Suprapubic skin (tissue), 4 donors: ENCODE data around the gene DMPK. TPM values are rescaled to one million over a fixed set of nuclear protein-coding genes. Genes with fewer than 3 reads are reported as not detected.

Experiments used
- DNase-seq, 2 donors: peaks; one replicate each; pipeline ENCODE4 v3.0.0-alpha.2; 2019; ENCODE audit warnings: low spot score in 2 of 2
- H3K27ac ChIP-seq: fragments of 200-600 bp; sonication (generic); one replicate; pipeline ENCODE4 v1.5.1; 2019
- H3K27me3 ChIP-seq: fragments of 200-600 bp; sonication (generic); one replicate; pipeline ENCODE4 v1.5.1; 2019
- H3K36me3 ChIP-seq: fragments of 200-600 bp; sonication (generic); one replicate; pipeline ENCODE4 v1.5.1; 2019
- H3K4me1 ChIP-seq: fragments of 200-600 bp; sonication (generic); one replicate; pipeline ENCODE4 v1.5.1; 2019
- H3K4me3 ChIP-seq: fragments of 200-600 bp; sonication (generic); one replicate; pipeline ENCODE4 v1.5.1; 2019; ENCODE audit warnings: mild to moderate bottlenecking
- H3K9me3 ChIP-seq: fragments of 200-600 bp; sonication (generic); one replicate; pipeline ENCODE4 v1.5.1; 2019
- EP300 ChIP-seq: sonication (generic); formaldehyde crosslinking; IDR thresholded peaks from one replicate; pipeline ENCODE4 v1.6.1; 2017; ENCODE audit warnings: antibody characterized with exemption
- POLR2A ChIP-seq, 2 donors: fragments of 450-650 bp; IDR thresholded peaks; one replicate each; pipeline ENCODE4 v1.6.1; 2017; ENCODE audit warnings: antibody characterized with exemption in 2 of 2, mild to moderate bottlenecking in 2 of 2, moderate library complexity in 2 of 2
- POLR2AphosphoS5 ChIP-seq, 3 donors: sonication (generic); formaldehyde crosslinking; IDR thresholded peaks; one replicate each; pipeline ENCODE4 v1.6.1; 2017; ENCODE audit warnings: antibody characterized with exemption in 3 of 3
- whole genome bisulfite sequencing: methylation state at CpG from one replicate; pipeline ENCODE4 v1.1.5; 2018; 5-methylcytosine and 5-hydroxymethylcytosine counted together
- total RNA-seq, 4 donors: library from RNA; depleted of rRNA; stranded (reverse); fragments of >200 nt; gene quantifications; one replicate each; pipeline ENCODE4 v1.1.0, GENCODE V29; 2016
- TF ChIP-seq, protein P1 (sequence below), 2 donors: fragments of 200-600 bp in 1 of 2; fragments of 450-650 bp in 1 of 2; sonication (generic) in 1 of 2; IDR thresholded peaks; one replicate each; pipeline ENCODE4 v1.5.1; 2016 to 2019; ENCODE audit warnings: antibody characterized with exemption in 2 of 2, mild to moderate bottlenecking in 1 of 2, moderate library complexity in 1 of 2

DMPK gene
- total RNA-seq, 4 donors from 2014 or later: 15.0 to 27.3 (median 20.3) TPM

DNA sequence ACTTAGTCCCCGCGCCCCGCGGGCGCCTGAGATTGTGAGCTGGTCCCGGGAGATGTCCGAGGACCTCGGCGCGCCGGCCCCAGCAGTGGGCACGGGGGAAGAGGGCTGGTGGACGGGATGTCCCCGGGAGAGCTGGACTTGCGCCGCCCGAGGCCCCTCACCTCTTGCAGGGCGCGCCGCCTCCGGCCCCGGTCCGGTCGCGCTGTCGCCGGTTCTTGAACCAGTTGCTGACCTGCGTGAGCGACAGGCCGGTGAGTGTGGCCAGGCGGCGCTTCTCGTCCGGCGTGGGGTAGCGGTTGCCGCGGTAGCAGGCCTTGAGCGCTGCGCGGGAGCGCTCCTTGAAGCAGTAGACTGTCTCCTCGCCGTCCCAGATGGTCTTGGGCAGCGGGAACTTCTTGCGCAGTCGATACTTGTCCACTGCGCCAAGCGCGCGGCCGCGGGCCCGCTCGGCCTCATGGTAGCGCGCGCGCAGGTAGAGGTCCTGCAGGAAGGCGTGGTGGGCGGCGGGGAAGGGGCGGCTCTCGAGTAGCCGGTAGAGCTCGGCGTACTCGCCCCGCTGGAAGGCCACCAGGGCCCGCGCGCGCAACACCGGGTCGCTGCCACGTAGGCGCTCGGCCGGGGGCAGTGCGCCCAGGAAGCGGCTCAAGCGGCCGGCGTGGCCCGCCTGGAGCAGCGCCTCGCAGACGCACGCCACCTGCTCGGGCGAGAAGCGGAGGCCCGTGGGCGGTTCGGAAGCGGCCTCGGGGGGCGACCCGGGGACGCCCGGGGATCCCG lies 14.2 kb downstream of the DMPK start:
- no peak for TF ChIP-seq EP300
- WGBS: no CpG with 5 or more reads among the region's 102 CpGs
- Histone ChIP-seq H3K9me3 (no peaks in the 10 kb centered on the region), H3K27ac (peak overlapping the region; percentile 89), H3K36me3 (no peaks in the 10 kb centered on the region), H3K27me3 (no peaks in the 10 kb centered on the region), H3K4me3 (peak overlapping the region; percentile 86), H3K4me1 (peaks cover 47% of the 10 kb centered on the region)
- peak; percentile 84 to 88 for DNase-seq

DNA sequence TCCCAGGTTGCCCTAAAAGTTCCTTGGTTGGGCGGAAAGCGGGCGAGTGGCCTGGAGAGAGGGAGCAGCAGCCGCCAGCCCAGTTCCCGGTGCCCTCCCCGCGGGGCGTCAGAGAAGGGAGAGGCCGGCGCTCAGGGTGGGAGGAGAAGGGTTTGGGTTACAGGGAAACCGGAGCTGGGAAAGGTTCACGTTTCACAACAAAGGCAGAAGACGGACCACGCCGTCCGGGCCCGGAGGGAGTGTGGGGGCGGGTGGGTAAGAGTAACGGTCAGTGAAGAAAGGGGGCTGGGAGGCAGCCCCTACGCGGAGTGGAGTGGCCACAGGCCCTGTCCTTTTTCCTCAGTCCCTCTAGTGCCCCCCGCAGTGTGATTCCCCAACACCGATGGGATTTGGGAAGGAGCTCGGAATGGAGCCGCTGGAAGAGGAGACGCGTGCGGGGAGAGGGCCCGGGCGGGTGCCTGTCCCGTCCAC lies 14.8 kb downstream of the DMPK start:
- peak; percentile 83 to 93 for DNase-seq
- TF ChIP-seq POLR2AphosphoS5 (IDR thresholded peaks at IDR 0.05) (no peak), POLR2A (IDR thresholded peaks at IDR 0.05) (no peak), EP300 (no peak)
- TF ChIP-seq, protein P1, sequence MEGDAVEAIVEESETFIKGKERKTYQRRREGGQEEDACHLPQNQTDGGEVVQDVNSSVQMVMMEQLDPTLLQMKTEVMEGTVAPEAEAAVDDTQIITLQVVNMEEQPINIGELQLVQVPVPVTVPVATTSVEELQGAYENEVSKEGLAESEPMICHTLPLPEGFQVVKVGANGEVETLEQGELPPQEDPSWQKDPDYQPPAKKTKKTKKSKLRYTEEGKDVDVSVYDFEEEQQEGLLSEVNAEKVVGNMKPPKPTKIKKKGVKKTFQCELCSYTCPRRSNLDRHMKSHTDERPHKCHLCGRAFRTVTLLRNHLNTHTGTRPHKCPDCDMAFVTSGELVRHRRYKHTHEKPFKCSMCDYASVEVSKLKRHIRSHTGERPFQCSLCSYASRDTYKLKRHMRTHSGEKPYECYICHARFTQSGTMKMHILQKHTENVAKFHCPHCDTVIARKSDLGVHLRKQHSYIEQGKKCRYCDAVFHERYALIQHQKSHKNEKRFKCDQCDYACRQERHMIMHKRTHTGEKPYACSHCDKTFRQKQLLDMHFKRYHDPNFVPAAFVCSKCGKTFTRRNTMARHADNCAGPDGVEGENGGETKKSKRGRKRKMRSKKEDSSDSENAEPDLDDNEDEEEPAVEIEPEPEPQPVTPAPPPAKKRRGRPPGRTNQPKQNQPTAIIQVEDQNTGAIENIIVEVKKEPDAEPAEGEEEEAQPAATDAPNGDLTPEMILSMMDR (IDR thresholded peaks at IDR 0.05): no peak
- Histone ChIP-seq H3K9me3 (no peaks in the 10 kb centered on the region), H3K36me3 (no peaks in the 10 kb centered on the region), H3K4me3 (peak overlapping the region; percentile 86), H3K27ac (peak overlapping the region; percentile 89), H3K4me1 (peaks cover 47% of the 10 kb centered on the region), H3K27me3 (no peaks in the 10 kb centered on the region)
- 14% methylated on average over 27 of the region's 31 CpGs for WGBS

DNA sequence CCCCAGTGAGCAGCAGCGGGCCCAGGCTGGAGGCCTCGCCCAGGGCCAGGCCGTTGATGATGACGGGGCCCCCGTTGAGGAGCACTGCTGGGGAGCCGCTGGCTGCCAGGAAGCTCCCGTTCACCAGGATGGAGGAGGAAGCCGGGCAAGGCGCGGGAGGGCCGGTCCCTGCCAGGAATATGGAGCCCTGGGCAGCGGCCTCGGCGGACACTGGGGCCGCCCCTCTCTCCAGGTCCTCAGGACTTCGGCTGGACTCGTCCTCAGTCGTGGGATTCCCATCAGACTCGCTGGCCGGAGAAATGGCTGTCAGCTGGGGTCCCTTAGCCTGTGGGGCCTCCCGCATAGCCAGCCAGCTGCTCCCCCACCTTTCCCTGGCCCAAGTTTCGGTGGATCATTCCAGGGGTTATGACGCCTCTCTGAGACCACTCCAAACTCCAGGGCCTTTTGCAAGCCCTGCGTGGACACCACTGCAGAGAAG lies 15.4 kb downstream of the DMPK start:
- H3K27ac ChIP-seq: peak overlapping the region; percentile 89
- no peaks in the 10 kb centered on the region for H3K9me3 ChIP-seq
- peaks cover 47% of the 10 kb centered on the region for H3K4me1 ChIP-seq
- TF ChIP-seq POLR2AphosphoS5 (IDR thresholded peaks at IDR 0.05) (no peak), EP300 (no peak), POLR2A (IDR thresholded peaks at IDR 0.05) (no peak)
- TF ChIP-seq, protein P1 (IDR thresholded peaks at IDR 0.05): no peak
- H3K36me3 ChIP-seq: no peaks in the 10 kb centered on the region
- DNase-seq: no peak
- 30% methylated on average over 4 of the region's 24 CpGs for WGBS
- H3K27me3 ChIP-seq: no peaks in the 10 kb centered on the region
- H3K4me3 ChIP-seq: peak overlapping the region; percentile 86

DNA sequence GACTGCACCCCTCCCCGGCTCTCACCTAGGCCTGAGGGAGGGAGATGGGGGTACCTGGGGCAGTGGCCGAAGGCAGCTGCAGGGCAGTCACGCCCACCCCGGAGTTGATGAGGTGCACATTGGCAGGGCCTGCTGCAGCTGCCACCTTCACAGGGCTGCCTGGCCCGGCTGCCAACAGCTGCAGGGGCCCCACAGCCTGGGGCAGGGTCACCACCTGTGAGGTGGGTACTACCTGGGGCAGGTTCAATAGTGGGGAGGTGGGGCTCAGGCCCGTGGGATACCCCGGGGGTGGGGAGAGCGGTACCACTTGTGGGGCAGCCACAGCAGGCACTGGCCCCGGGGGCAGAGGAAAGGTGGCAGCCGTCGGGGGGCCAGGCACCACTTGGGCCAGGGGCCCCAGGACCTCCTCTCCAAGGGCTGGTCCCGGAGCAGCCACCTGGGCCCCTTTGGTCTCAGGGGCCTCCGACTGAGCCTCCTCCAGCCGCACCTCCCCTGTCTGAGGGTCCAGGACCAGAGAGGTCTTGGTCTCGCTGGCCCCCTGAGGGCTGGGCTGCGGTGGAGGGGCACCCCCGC lies 15.9 kb downstream of the DMPK start:
- TF ChIP-seq, protein P1 (IDR thresholded peaks at IDR 0.05): no peak
- TF ChIP-seq POLR2A (IDR thresholded peaks at IDR 0.05) (no peak), POLR2AphosphoS5 (IDR thresholded peaks at IDR 0.05) (no peak), EP300 (no peak)
- Histone ChIP-seq H3K27me3 (no peaks in the 10 kb centered on the region), H3K4me3 (peak overlapping the region; percentile 86), H3K9me3 (no peaks in the 10 kb centered on the region), H3K36me3 (no peaks in the 10 kb centered on the region), H3K4me1 (peaks cover 46% of the 10 kb centered on the region), H3K27ac (peak overlapping the region; percentile 89)
- 71% methylated on average over 1 of the region's 17 CpGs for WGBS
- DNase-seq: no peak

DNA sequence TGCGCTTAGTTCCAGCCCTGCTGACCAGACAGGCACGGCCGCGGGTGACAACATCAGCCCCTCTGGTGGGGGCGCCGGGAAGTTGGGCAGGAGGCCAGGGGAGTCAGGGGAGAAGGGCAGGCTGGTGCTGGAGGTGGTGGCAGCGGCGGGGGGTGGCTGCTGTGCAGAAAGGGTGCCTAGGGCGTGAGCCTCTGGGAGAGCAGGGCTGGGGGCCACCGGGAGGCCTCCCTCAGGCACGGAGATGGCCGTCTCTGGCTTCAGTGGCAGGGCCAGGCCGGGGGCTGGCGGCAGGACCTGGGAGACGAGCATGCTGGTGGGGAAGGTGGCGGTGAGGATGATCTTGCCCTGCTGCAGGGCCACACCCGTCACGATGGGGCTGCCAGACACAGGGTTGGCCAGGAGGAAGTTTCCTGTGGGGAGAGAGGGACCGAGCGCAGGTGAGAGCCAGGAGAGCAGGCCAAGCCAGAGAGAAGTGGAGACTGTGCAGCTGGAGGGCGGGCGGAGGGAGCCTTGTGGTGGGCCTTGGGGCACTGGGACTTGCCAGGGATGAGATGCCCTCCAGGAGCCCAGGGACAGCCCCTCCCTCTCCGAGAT lies 16.5 kb downstream of the DMPK start:
- H3K4me1 ChIP-seq: peaks cover 40% of the 10 kb centered on the region
- H3K36me3 ChIP-seq: no peaks in the 10 kb centered on the region
- TF ChIP-seq POLR2AphosphoS5 (IDR thresholded peaks at IDR 0.05): no peak
- TF ChIP-seq, protein P1 (IDR thresholded peaks at IDR 0.05): no peak
- no peak for TF ChIP-seq POLR2A (IDR thresholded peaks at IDR 0.05)
- no peak for TF ChIP-seq EP300
- DNase-seq: no peak
- no peak overlapping the region for H3K27ac ChIP-seq
- WGBS: 66% methylated on average over 21 of the region's 23 CpGs
- no peak overlapping the region for H3K4me3 ChIP-seq
- H3K27me3 ChIP-seq: no peaks in the 10 kb centered on the region
- no peaks in the 10 kb centered on the region for H3K9me3 ChIP-seq
